Measurements from ENCODE around the gene PACRG.

PACRG gene

GRCh38 chr6:163085426-163085825, 357.7 kb downstream of the PACRG start:
- DNase-seq (ENCODE audit: low read depth), result no peak

DNA sequence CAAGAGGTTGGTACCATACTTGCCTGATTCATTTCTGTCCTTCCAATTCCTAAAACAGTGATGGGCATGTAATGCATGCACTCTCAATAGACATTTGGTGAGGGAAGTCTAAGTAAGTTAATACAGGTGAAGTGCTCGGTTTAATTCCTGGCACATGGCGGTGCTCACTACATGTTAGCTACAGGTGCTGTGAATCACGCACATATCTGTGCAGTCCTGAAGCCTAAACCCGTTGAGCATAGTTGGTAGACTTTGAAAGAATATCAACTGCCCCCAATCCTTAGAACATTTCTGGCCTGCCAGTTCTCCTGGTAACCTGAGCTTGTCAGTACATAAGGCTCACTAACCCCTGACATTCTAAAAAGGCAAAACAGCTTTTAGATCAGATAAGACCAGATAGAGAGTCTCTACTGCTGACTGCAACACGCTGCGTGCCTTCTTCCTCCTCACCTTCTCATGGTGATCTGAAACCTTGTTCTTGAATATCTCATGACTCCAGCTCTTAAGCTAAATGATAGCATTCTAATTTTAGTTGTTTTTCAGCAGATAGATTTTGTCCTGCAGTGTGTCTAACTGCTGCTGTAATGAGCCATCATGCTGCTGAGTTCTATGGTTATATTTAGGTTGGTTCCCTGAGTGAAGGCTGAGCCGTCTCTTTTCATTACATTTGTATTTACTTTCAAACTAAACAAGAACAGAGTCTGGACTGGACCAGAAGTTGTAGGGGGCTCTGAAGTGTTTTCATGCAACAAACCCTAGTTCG, 358.3 kb downstream of the PACRG start:
- no peak for DNase-seq (ENCODE audit: low read depth)

DNA sequence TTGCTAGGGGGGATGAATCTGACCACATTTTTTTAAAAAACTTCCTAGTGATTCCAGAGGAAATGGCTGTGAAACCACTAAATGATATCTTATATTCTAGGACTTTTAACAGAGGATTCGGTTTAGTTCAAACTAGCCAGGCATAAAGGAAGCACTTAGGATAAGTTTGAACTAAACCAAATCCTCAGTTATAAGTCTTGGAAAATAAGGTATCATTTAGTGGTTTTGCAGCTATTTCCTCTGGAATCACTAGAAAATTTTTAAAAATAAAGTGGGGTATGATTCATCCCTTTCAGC, 358.8 kb downstream of the PACRG start:
- no peak for DNase-seq (ENCODE audit: low read depth)

DNA sequence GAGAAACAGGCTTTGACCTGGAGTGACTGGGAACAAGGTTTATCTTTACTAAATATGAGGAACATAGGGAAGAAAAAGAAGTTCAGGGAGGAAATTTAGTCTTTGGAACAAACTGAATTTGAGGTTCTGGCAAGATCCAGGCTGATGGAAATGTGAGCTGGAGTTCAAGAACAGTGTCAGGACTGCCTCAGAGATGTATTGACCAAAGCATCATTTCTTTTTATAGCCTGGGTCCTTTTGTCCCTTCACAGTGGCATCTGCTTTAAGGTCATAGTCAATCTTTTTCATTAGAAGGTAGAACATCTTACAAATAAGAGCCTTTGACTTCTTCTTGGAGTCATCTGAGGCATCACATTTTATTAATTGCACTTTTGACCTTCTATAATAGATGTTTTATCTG, 360.2 kb downstream of the PACRG start:
- DNase-seq (ENCODE audit: low read depth), result no peak

DNA sequence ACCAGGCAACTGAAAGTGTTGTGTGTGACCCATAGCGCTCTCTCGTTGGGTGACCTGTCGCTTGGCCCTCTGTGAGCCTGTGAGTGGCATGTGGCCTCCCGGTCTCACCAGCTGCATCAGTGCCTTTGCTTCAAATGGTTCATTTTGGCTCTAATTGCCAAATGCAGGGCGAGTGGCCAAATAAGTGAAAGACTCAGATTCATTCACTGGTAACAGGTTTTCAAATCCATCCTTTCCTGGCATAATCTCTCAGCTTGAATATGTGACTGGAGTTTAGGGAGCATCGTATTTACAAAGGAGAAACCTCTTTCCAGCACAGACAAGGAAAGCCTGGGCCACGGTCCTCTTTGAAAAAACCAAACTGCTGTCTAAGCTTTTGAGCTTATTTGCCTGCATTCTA, 365.1 kb downstream of the PACRG start:
- no peak for DNase-seq (ENCODE audit: low read depth)

DNA sequence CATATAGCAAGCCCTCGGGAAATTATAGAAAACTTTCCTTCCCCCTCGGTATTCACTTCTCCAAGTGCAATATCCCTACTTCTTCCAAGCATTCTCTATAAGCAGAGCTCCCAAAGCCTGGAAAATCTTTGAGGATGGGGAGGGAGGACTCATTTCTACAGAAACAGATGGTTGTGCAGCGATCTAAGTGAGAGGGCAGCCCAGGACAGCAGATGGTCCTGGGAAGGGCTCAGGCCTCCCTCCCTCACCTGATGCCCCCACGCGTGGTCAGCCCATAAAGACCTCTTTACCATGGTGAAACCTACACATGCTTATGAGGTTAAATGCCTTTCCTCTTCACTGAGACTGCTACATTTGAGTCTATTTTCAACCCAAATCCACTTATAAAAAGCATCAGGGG, 367.1 kb downstream of the PACRG start:
- no peak for DNase-seq (ENCODE audit: low read depth)

DNA sequence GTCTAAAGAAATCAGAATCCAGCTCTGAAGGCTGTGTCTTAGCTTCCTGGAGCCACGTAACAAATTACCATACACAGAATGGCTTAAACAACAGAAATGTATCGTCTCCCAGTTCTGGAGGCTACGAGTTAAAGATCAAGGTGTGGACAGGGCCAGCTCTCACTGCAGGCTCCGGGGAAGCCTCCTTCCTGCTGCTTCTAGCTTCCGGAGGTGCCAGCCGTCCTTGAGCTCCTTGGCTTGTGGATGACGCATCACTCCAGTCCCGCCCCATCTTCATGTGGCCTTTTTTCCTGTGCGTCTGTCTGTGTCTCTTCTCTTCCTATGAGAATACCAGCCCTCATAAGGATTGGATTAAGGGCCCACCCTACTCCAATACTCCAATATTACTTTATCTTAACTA, 367.6 kb downstream of the PACRG start:
- no peak for DNase-seq (ENCODE audit: low read depth)

- DNase-seq (ENCODE audit: low read depth), result no peak
Measured at GRCh38 chr6:163098827-163099479, 371.2 kb downstream of the PACRG start.

DNA sequence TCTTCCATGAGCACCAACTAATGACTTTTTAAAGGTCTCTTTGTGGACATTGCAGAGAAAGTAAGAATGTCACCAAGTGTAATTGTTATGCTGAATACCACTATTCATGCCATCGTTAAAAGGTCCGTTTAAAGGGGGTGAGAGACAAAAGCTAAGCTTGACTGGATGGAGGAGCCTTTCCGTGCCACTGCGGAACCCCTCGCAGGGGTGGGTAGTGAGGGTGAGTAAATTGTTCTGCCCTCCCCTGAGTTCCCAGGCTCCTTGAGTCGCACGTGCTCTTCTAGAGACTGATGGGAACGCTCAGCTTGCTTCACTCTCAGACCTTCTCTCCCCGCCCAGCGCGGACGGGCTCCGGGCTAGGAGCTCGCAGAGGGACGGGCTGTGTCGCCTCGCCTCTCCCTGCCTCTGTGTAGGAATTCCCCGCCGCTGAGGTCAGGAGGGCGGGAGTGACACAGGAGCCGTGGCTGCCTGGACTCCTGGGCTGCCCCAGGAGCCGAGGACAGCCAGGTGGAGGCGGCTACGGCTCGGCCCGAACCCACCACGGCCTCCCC, 371.9 kb downstream of the PACRG start:
- no peak for DNase-seq (ENCODE audit: low read depth)

GRCh38 chr6:163100259-163100658, 372.5 kb downstream of the PACRG start:
- no peak for DNase-seq (ENCODE audit: low read depth)

GRCh38 chr6:163113358-163113962, 385.7 kb downstream of the PACRG start:
- no peak for DNase-seq (ENCODE audit: low read depth)

DNA sequence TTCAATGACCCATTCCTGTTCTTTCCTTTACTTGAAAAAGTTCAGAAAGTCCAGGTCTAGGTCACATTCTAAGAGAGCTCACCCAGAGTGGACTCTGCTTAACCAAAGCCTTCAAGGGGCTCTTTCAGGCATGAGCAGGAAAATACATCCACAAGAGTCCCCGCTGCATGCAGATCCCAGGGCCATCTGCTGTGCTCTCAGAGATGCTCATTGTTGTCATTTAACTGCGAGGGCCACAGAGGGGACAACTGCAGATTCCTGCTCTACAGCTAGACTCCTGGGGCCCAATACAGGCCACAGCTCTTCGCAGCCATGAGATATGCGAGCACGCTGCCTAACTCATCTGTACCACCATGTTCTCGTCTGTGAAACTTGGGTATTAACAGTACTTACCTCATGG, 391.2 kb downstream of the PACRG start:
- DNase-seq (ENCODE audit: low read depth), result no peak

DNA sequence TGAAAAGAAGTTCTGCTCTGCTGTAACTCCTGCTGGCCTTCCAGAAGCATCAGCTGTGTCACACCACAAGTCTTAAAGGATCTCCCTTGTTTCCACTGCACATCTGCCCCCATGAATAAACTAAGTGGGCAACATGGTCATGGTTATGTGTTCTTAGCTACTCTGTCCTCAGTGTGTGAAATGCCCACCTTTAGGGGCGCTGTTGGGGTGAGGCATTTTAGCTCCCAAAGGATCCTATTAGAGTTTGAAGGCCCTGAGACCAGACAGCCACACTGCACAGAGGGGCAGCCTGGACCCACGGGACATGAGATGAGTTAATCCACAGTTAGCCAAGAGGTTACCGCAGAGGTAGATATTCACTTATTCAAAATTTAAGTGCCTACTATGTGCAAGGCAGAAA, 392.4 kb downstream of the PACRG start:
- DNase-seq (ENCODE audit: low read depth), result no peak

- no peak for DNase-seq (ENCODE audit: low read depth)
Measured at GRCh38 chr6:163121270-163121669, 393.5 kb downstream of the PACRG start.

DNA sequence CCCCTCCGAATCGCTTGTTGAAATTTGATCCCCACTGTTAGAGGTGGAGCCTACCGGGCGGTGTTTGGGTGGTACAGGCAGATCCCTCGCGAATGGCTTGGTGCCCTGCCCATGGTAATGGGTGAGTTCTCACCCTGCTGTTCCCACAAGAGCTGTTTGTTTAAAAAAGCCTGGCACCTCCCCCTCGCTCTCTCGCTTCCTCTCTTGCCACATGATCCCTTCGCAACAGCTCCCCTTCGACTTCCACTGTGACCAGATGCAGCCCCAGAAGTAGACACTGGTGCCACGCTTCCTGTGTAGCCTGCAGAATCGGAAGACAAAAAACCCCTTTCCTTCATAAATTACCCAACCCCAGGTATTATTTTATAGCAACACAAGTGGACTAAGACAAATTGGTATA, 394.6 kb downstream of the PACRG start:
- DNase-seq (ENCODE audit: low read depth), result no peak

DNA sequence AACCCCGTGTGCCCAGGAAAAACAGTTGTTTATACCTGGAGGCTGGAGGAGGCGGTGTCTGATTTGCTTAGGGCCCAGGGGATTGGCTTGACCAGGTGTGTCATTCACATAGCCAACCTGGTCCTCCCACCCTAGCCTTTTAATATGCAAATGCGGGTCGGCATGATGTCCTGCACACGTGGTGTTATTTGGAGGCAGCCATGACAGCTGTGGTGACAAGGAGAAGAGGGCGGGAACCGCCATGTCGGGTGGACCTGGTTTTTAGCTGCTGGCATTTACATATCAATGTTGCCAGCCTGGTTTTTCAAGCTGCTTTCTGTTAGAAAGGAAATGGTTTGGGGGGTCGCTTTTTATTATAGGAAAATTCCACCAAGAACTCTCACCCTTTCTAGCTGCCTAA, 395.3 kb downstream of the PACRG start:
- DNase-seq (ENCODE audit: low read depth), result no peak

DNA sequence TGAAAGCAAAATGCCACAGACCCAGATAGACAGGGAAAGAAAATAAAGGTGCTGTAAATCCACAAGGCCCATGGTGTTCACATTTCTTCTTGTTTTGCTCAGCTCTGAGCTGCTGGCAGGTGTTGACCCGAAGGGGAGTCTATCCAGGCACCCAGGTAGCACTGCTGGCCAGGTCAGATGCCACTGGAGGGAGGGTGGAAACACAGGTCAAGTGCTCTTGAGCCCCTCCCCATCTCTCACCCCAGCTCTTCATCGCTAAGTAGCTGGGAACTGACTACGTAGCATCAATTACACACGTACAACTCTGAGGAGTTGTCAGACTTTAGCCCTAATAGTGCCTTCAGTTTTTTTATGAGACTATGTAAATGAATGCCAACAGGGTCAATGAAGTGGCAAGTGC, 399.0 kb downstream of the PACRG start:
- no peak for DNase-seq (ENCODE audit: low read depth)

DNA sequence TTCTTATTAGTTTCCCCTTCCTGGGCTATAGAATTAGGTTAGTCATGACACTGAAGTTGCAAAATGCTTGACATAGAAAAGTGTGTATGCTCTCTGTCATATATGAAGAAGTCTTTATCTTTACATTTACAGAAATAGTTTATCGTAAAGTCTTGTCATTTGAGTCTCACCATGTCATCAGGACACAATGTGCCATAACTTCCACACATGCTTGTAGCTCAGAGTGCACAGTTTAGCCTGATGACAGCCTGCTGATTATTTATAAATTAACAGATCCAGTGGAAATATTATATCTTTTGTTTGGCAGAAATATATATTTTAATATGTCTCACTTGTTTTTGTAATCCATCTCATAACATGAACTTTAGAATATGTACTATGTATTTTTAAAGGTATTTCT, 399.8 kb downstream of the PACRG start:
- no peak for DNase-seq (ENCODE audit: low read depth)

GRCh38 chr6:163128324-163128723, 400.6 kb downstream of the PACRG start:
- DNase-seq (ENCODE audit: low read depth), result no peak

GRCh38 chr6:163132050-163132750, 404.4 kb downstream of the PACRG start:
- DNase-seq (ENCODE audit: low read depth), result no peak

GRCh38 chr6:163133017-163133416, 405.2 kb downstream of the PACRG start:
- no peak for DNase-seq (ENCODE audit: low read depth)

- no peak for DNase-seq (ENCODE audit: low read depth)
Measured at GRCh38 chr6:163133691-163134090, 405.9 kb downstream of the PACRG start.
